H9 (cell line): ENCODE data around the gene APRT. TPM values are rescaled to one million over a fixed set of nuclear protein-coding genes. Genes with fewer than 3 reads are reported as not detected.

Experiments
- DNase-seq: peaks from one replicate; pipeline ENCODE4 v3.0.0-alpha.2; 2017
- H2AFZ ChIP-seq: one replicate; pipeline ENCODE4 v1.6.1; 2013; ENCODE audit warnings: mild to moderate bottlenecking, low read length, control low read depth, moderate library complexity
- H2AK5ac ChIP-seq: 2 replicates; pipeline ENCODE4 v1.6.1; 2013; ENCODE audit warnings: low read length, control low read depth, mixed read lengths; ENCODE audit not compliant: insufficient read length
- H2BK120ac ChIP-seq: one replicate; pipeline ENCODE4 v1.6.1; 2013; ENCODE audit warnings: low read depth, mild to moderate bottlenecking, low read length, control low read depth, inconsistent platforms; ENCODE audit not compliant: poor library complexity, severe bottlenecking
- H2BK12ac ChIP-seq: 2 replicates; pipeline ENCODE4 v1.6.1; 2013; ENCODE audit warnings: low read length, control low read depth, mixed read lengths, low read depth; ENCODE audit not compliant: insufficient read length
- H2BK15ac ChIP-seq: 2 replicates; pipeline ENCODE4 v1.6.1; 2013; ENCODE audit warnings: low read depth, low read length, control low read depth
- H2BK20ac ChIP-seq: one replicate; pipeline ENCODE4 v1.6.1; 2013; ENCODE audit warnings: low read depth, mild to moderate bottlenecking, low read length, control low read depth, inconsistent platforms; ENCODE audit not compliant: poor library complexity, severe bottlenecking
- H2BK5ac ChIP-seq: 2 replicates; pipeline ENCODE4 v1.6.1; 2013; ENCODE audit warnings: low read length, control low read depth, mixed read lengths; ENCODE audit not compliant: insufficient read length
- H3K14ac ChIP-seq: 2 replicates; pipeline ENCODE4 v1.6.1; 2013; ENCODE audit warnings: low read length, control low read depth; ENCODE audit not compliant: insufficient read depth
- H3K18ac ChIP-seq: 2 replicates; pipeline ENCODE4 v1.6.1; 2013; ENCODE audit warnings: low read depth, mild to moderate bottlenecking, mixed read lengths, low read length, control low read depth; ENCODE audit not compliant: insufficient read length
- H3K23ac ChIP-seq: 2 replicates; pipeline ENCODE4 v1.6.1; 2013; ENCODE audit warnings: low read length, control low read depth, mixed read lengths, low read depth; ENCODE audit not compliant: insufficient read length
- H3K23me2 ChIP-seq: 2 replicates; pipeline ENCODE4 v1.6.1; 2013; ENCODE audit warnings: low read depth, mild to moderate bottlenecking, mixed read lengths, low read length, control low read depth; ENCODE audit not compliant: insufficient read length, poor library complexity, severe bottlenecking
- H3K27ac ChIP-seq: 2 replicates; pipeline ENCODE4 v1.5.1; 2013; ENCODE audit warnings: low read length, control low read depth, mixed read lengths, low read depth; ENCODE audit not compliant: insufficient read length
- H3K27me3 ChIP-seq: 2 replicates; pipeline ENCODE4 v1.6.1; 2013; ENCODE audit warnings: low read length, control low read depth, inconsistent platforms; ENCODE audit not compliant: insufficient read depth
- H3K4ac ChIP-seq: 2 replicates; pipeline ENCODE4 v1.6.1; 2013; ENCODE audit warnings: low read depth, mild to moderate bottlenecking, control low read depth, inconsistent platforms, low read length, moderate library complexity
- H3K4me1 ChIP-seq: 2 replicates; pipeline ENCODE4 v1.6.1; 2013; ENCODE audit warnings: low read length, control low read depth, inconsistent platforms; ENCODE audit not compliant: insufficient read depth
- H3K4me2 ChIP-seq: 2 replicates; pipeline ENCODE4 v1.6.1; 2013; ENCODE audit warnings: low read length, control low read depth, mixed read lengths; ENCODE audit not compliant: insufficient read length, insufficient read depth
- H3K56ac ChIP-seq: 2 replicates; pipeline ENCODE4 v1.6.1; 2013; ENCODE audit warnings: low read depth, mild to moderate bottlenecking, mixed read lengths, low read length, control low read depth; ENCODE audit not compliant: insufficient read length
- H3K79me1 ChIP-seq: 2 replicates; pipeline ENCODE4 v1.6.1; 2013; ENCODE audit warnings: low read depth, mild to moderate bottlenecking, moderate library complexity, low read length, control low read depth, inconsistent platforms; ENCODE audit not compliant: insufficient read depth, poor library complexity, severe bottlenecking
- H3K79me2 ChIP-seq: 2 replicates; pipeline ENCODE4 v1.6.1; 2013; ENCODE audit warnings: low read length, control low read depth, inconsistent platforms; ENCODE audit not compliant: insufficient read depth
- H3K9ac ChIP-seq: 2 replicates; pipeline ENCODE4 v1.6.1; 2013; ENCODE audit warnings: low read length, control low read depth, mixed read lengths; ENCODE audit not compliant: insufficient read length; ENCODE audit errors: extremely low read depth
- H3K9me3 ChIP-seq: one replicate; pipeline ENCODE4 v1.6.1; 2013; ENCODE audit warnings: low read depth, low read length, inconsistent platforms; ENCODE audit not compliant: control insufficient read depth
- H3T11ph ChIP-seq: one replicate; pipeline ENCODE4 v1.6.1; 2013; ENCODE audit warnings: mild to moderate bottlenecking, low read length, control low read depth, inconsistent platforms
- H4K20me1 ChIP-seq: one replicate; pipeline ENCODE4 v1.6.1; 2013; ENCODE audit not compliant: control insufficient read depth, insufficient read length, insufficient read depth
- H4K5ac ChIP-seq: 2 replicates; pipeline ENCODE4 v1.6.1; 2013; ENCODE audit warnings: low read depth, mild to moderate bottlenecking, mixed read lengths, low read length, control low read depth; ENCODE audit not compliant: insufficient read length
- H4K8ac ChIP-seq: replicated peaks from 2 replicates; pipeline ENCODE4 v1.6.1; 2013; ENCODE audit warnings: low read length, control low read depth, mixed read lengths, low read depth; ENCODE audit not compliant: insufficient read length
- H4K91ac ChIP-seq: 2 replicates; pipeline ENCODE4 v1.6.1; 2013; ENCODE audit warnings: low read depth, mild to moderate bottlenecking, moderate library complexity, mixed read lengths, low read length, control low read depth; ENCODE audit not compliant: insufficient read length
- H3K27ac Mint-ChIP-seq, 3 experiments: 2 replicates in 2 of 3; 3 replicates in 1 of 3; pipeline ENCODE4 v1.8.0; 2020 to 2021; ENCODE audit warnings: mixed read lengths in 3 of 3, mild to moderate bottlenecking in 1 of 3, moderate library complexity in 1 of 3
- H3K27me3 Mint-ChIP-seq: 2 replicates; pipeline ENCODE4 v1.8.0; 2021; ENCODE audit warnings: low read depth, mild to moderate bottlenecking, moderate library complexity, mixed read lengths
- H3K36me3 Mint-ChIP-seq, 3 experiments: 2 replicates in 2 of 3; 3 replicates in 1 of 3; pipeline ENCODE4 v1.8.0; 2020 to 2021; ENCODE audit warnings: low read depth in 3 of 3, mixed read lengths in 3 of 3; ENCODE audit not compliant: insufficient read depth in 1 of 3
- H3K4me1 Mint-ChIP-seq, 2 experiments: 2 replicates each; pipeline ENCODE4 v1.8.0; 2020; ENCODE audit warnings: mixed read lengths in 2 of 2
- H3K4me3 Mint-ChIP-seq, 2 experiments: 2 replicates in 1 of 2; 3 replicates in 1 of 2; pipeline ENCODE4 v1.8.0; 2020 to 2021; ENCODE audit warnings: mild to moderate bottlenecking in 2 of 2, mixed read lengths in 2 of 2, moderate library complexity in 1 of 2
- H3K9me3 Mint-ChIP-seq, 2 experiments: 2 replicates in 1 of 2; 3 replicates in 1 of 2; pipeline ENCODE4 v1.8.0; 2020; ENCODE audit warnings: mild to moderate bottlenecking in 2 of 2, mixed read lengths in 2 of 2, moderate library complexity in 1 of 2
- WGBS: extraction: QIAGEN DNeasy Blood & Tissue Kit; methylation state at CpG from one replicate; pipeline ENCODE4 v1.1.7; 2013; ENCODE audit warnings: missing lambda C conversion rate, low lambda C conversion rate, mixed read lengths; ENCODE audit not compliant: insufficient read length; ENCODE audit errors: extremely low coverage; 5-methylcytosine and 5-hydroxymethylcytosine counted together
- total RNA-seq: library from RNA; stranded (reverse); gene quantifications from 2 replicates; pipeline ENCODE4 v1.2.1, GENCODE V29; 2021
- TF ChIP-seq, protein P1 (sequence below): fragments of 200-600 bp; sonication (generic); conservative IDR thresholded peaks from 3 replicates; pipeline ENCODE4 v1.8.0; 2021; ENCODE audit warnings: antibody characterized with exemption, mild to moderate bottlenecking

The APRT gene
- total RNA-seq, 1 experiment from 2014 or later, result 246 TPM

DNA sequence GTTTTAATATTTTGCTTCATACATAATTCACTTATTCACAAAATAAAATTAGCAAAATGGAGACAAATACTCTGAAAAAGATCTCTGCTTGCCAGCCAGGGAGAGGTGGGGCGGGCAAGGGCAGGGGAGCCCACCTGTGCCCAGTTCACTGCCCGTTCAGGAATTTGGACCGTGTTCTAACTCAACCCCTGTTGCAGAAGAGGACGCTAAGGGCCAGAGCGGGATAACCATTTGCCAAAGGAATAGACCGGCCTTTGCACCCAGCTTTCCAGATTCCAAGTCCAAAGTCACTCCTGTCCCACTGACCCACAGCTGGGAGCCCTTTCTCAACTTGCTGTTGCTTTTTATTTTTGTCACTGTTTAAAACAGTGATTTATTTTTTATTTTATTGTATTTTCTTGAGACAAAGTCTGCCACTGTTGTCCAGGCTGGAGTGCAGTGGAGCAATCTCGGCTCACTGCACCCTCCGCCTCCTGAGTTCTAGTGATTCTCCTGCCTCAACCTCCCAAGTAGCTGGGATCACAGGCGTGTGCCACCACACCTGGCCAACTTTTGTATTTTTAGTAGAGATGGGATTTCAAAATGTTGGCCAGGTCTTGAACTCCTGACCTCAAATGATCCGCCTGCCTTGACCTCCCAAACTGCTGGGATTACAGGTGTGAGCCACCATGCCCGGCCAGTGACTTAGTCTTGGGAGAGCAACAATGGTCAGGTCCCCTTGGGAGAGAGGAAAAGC lies 24.0 kb downstream of the APRT start:
- Histone ChIP-seq H4K8ac (no peak overlapping the region), H4K91ac (no peak overlapping the region), H3K18ac (no peak overlapping the region), H3K23ac (no peak overlapping the region), H3T11ph (no peak overlapping the region), H2AK5ac (no peak overlapping the region), H2BK20ac (no peak overlapping the region), H2BK15ac (no peak overlapping the region), H3K4me2 (no peak overlapping the region), H3K23me2 (peaks cover 13% of the 10 kb centered on the region), H3K56ac (no peak overlapping the region), H3K79me1 (no peaks in the 10 kb centered on the region), H2BK5ac (no peak overlapping the region), H3K9ac (no peak overlapping the region), H2BK120ac (no peak overlapping the region), H2AFZ (no peak overlapping the region), H3K27me3 (no peaks in the 10 kb centered on the region), H2BK12ac (no peak overlapping the region), H3K9me3 (no peaks in the 10 kb centered on the region), H3K4ac (no peak overlapping the region), H4K5ac (no peak overlapping the region), H3K27ac (no peak overlapping the region), H3K14ac (no peak overlapping the region), H3K4me1 (peaks cover 3% of the 10 kb centered on the region; the same call in 1 of the 2 replicates), H4K20me1 (peaks cover 2% of the 10 kb centered on the region), H3K79me2 (no peaks in the 10 kb centered on the region; the same call in 1 of the 2 replicates)
- H3K27me3 Mint-ChIP-seq, result peaks cover 7% of the 10 kb centered on the region
- H3K4me1 Mint-ChIP-seq, result peaks cover 20 to 36% of the 10 kb centered on the region in 2 experiments
- no CpG with 5 or more reads among the region's 11 CpGs for WGBS
- no peak for DNase-seq
- H3K36me3 Mint-ChIP-seq, result no peaks in the 10 kb centered on the region
- TF ChIP-seq, protein P1, sequence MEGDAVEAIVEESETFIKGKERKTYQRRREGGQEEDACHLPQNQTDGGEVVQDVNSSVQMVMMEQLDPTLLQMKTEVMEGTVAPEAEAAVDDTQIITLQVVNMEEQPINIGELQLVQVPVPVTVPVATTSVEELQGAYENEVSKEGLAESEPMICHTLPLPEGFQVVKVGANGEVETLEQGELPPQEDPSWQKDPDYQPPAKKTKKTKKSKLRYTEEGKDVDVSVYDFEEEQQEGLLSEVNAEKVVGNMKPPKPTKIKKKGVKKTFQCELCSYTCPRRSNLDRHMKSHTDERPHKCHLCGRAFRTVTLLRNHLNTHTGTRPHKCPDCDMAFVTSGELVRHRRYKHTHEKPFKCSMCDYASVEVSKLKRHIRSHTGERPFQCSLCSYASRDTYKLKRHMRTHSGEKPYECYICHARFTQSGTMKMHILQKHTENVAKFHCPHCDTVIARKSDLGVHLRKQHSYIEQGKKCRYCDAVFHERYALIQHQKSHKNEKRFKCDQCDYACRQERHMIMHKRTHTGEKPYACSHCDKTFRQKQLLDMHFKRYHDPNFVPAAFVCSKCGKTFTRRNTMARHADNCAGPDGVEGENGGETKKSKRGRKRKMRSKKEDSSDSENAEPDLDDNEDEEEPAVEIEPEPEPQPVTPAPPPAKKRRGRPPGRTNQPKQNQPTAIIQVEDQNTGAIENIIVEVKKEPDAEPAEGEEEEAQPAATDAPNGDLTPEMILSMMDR, result no peak
- no peak overlapping the region; a peak in 1 of 5 replicates for H3K4me3 Mint-ChIP-seq
- no peak overlapping the region for H3K27ac Mint-ChIP-seq
- no peaks in the 10 kb centered on the region for H3K9me3 Mint-ChIP-seq
